HepG2 (cell line): ENCODE measurements around the gene APOLD1. TPM values are rescaled to one million over a fixed set of nuclear protein-coding genes. Genes with fewer than 3 reads are reported as not detected.

Experiments
- microRNA counts: library from miRNA; unstranded; fragments of <30 nt; microRNA quantifications from one replicate; lab custom pipeline; 2015
- microRNA-seq: library from miRNA; unstranded; fragments of <30 nt; microRNA quantifications from one replicate; pipeline ENCODE4, GENCODE V29; 2020
- polyA plus RNA-seq, 8 experiments: library from polyadenylated mRNA; depleted of rRNA in 3 of 8; stranded (reverse) in 7 of 8; unstranded in 1 of 8; fragments of >200 nt; fragmentation: Illumina TruSeq in 4 of 8; extraction: Trizol in 4 of 8; gene quantifications; 2 replicates each; pipeline versions ENCODE4 v1.2.1 to v1.2.3, GENCODE V29; 2011 to 2016; ENCODE audit warnings: low read depth in 4 of 8, missing spikeins in 1 of 8, mixed read lengths in 1 of 8; ENCODE audit not compliant: insufficient read depth in 1 of 8
- small RNA-seq, 3 experiments: library from RNA; depleted of rRNA; stranded (forward); fragments of <200 nt; gene quantifications; one replicate each; pipeline ENCODE3, GENCODE V24; 2012; ENCODE audit warnings: low read depth in 2 of 3, low replicate concordance in 1 of 3; ENCODE audit not compliant: insufficient read length in 3 of 3, insufficient read depth in 2 of 3
- total RNA-seq, 5 experiments: library from RNA; depleted of rRNA; stranded (reverse); fragments of >200 nt; fragmentation: Illumina TruSeq; extraction: Trizol; gene quantifications; 2 replicates each; pipeline ENCODE4 v1.2.3, GENCODE V29; 2016; ENCODE audit warnings: low read depth in 1 of 5

APOLD1 gene
- total and polyA plus RNA-seq, 2 of the 13 experiments (the other 11 are each of a cell fraction or from before 2014, with no cell fraction given) = 0.20 to 0.84 TPM

MicroRNA genes within 50 kb of the gene (microRNA counts, 767-probe panel; counts per million panel counts)
- microRNA hsa-miR-613 (lab: Ali Mortazavi, UCI) = not detected

Small RNA genes within 50 kb of the gene (microRNA-seq; reads per million reads assigned to microRNA genes)
- gene MIR613 = not detected

Small RNA genes within 50 kb of the gene (small RNA-seq; reads per million reads assigned to genes)
- gene AC007215.1 (0 reads per million in 3 experiments), gene MIR613 (0 reads per million in 3 experiments)

Other genes with a start within 250 kb of the APOLD1 start
- gene DUSP16, start 222.8 kb upstream of the APOLD1 start, total RNA-seq (2016; rRNA removed; fragmentation: Illumina TruSeq; extraction: Trizol) = 46.6 and 69.1 TPM in 2 replicates
- 33.8 and 45.7 TPM in 2 replicates for gene DUSP16, start 222.8 kb upstream of the APOLD1 start, polyA plus RNA-seq (2011; rRNA removed)
- gene CREBL2, start 173.8 kb upstream of the APOLD1 start, total RNA-seq (2016; rRNA removed; fragmentation: Illumina TruSeq; extraction: Trizol) = 6.9 and 10.1 TPM in 2 replicates
- 8.4 TPM in 2 replicates for gene CREBL2, start 173.8 kb upstream of the APOLD1 start, polyA plus RNA-seq (2011; rRNA removed)
- 1.2 and 1.4 TPM in 2 replicates for gene GPR19, start 89.5 kb upstream of the APOLD1 start, total RNA-seq (2016; rRNA removed; fragmentation: Illumina TruSeq; extraction: Trizol)
- gene GPR19, start 89.5 kb upstream of the APOLD1 start, polyA plus RNA-seq (2011; rRNA removed) = 1.5 and 2.0 TPM in 2 replicates
- gene CDKN1B, start 68.3 kb upstream of the APOLD1 start, total RNA-seq (2016; rRNA removed; fragmentation: Illumina TruSeq; extraction: Trizol) = 37.2 and 39.6 TPM in 2 replicates
- gene CDKN1B, start 68.3 kb upstream of the APOLD1 start, polyA plus RNA-seq (2011; rRNA removed) = 18.8 and 20.1 TPM in 2 replicates
- 78.7 and 101 TPM in 2 replicates for gene DDX47, start 27.7 kb downstream of the APOLD1 start, total RNA-seq (2016; rRNA removed; fragmentation: Illumina TruSeq; extraction: Trizol)
- 37.3 and 48.5 TPM in 2 replicates for gene DDX47, start 27.7 kb downstream of the APOLD1 start, polyA plus RNA-seq (2011; rRNA removed)
- gene GPRC5A, start 105.9 kb downstream of the APOLD1 start, total RNA-seq (2016; rRNA removed; fragmentation: Illumina TruSeq; extraction: Trizol) = 0.24 and 0.27 TPM in 2 replicates
- gene GPRC5A, start 105.9 kb downstream of the APOLD1 start, polyA plus RNA-seq (2011; rRNA removed) = 3.0 and 3.3 TPM in 2 replicates
- gene GPRC5D, start 166.5 kb downstream of the APOLD1 start, total RNA-seq (2016; rRNA removed; fragmentation: Illumina TruSeq; extraction: Trizol) = not detected in 2 replicates
- not detected in 2 replicates for gene GPRC5D, start 166.5 kb downstream of the APOLD1 start, polyA plus RNA-seq (2011; rRNA removed)
- 7.8 and 19.0 TPM in 2 replicates for gene HEBP1, start 214.6 kb downstream of the APOLD1 start, total RNA-seq (2016; rRNA removed; fragmentation: Illumina TruSeq; extraction: Trizol)
- 9.4 and 11.0 TPM in 2 replicates for gene HEBP1, start 214.6 kb downstream of the APOLD1 start, polyA plus RNA-seq (2011; rRNA removed)